IPS-18a (cell line): Measurements from ENCODE around the gene GPR146.
"Not testable (repeated sequence)": the region's sequence is repeated elsewhere in the genome, so short reads cannot be mapped to it uniquely, and the experiment has no call there.

Experiments used
- H3K27ac ChIP-seq: one replicate; pipeline ENCODE4 v1.5.1; 2013; ENCODE audit warnings: low read length
- H3K27me3 ChIP-seq: one replicate; pipeline ENCODE4 v1.6.1; 2013; ENCODE audit warnings: mild to moderate bottlenecking, low read length; ENCODE audit not compliant: control insufficient read depth, insufficient read depth
- H3K36me3 ChIP-seq: one replicate; pipeline ENCODE4 v1.6.1; 2013; ENCODE audit warnings: low read depth, low read length; ENCODE audit not compliant: control insufficient read depth
- H3K4me1 ChIP-seq: one replicate; pipeline ENCODE4 v1.6.1; 2013; ENCODE audit warnings: low read depth, low read length; ENCODE audit not compliant: control insufficient read depth
- H3K4me3 ChIP-seq: one replicate; pipeline ENCODE4 v1.5.1; 2013; ENCODE audit warnings: low read length
- H3K9ac ChIP-seq: one replicate; pipeline ENCODE4 v1.6.1; 2013; ENCODE audit warnings: mild to moderate bottlenecking, low read length, moderate library complexity
- H3K9me3 ChIP-seq: one replicate; pipeline ENCODE4 v1.6.1; 2013; ENCODE audit warnings: low read depth, low read length; ENCODE audit not compliant: control insufficient read depth

GPR146 gene

GRCh38 chr7:1029637-1030443 is 14.5 kb upstream of the GPR146 start:
- Histone ChIP-seq H3K9ac (no peak overlapping the region), H3K27ac (no peak overlapping the region), H3K4me3 (no peak overlapping the region), H3K4me1 (no peaks in the 10 kb centered on the region), H3K36me3 (peaks cover 4% of the 10 kb centered on the region), H3K9me3 (no peaks in the 10 kb centered on the region), H3K27me3 (peaks cover 9% of the 10 kb centered on the region)

GRCh38 chr7:1030444-1031070 is 13.8 kb upstream of the GPR146 start:
- H3K9ac ChIP-seq, result no peak overlapping the region
- peaks cover 4% of the 10 kb centered on the region for H3K36me3 ChIP-seq
- H3K9me3 ChIP-seq, result no peaks in the 10 kb centered on the region
- H3K4me1 ChIP-seq, result no peaks in the 10 kb centered on the region
- no peak overlapping the region for H3K4me3 ChIP-seq
- H3K27ac ChIP-seq, result no peak overlapping the region
- H3K27me3 ChIP-seq, result peaks cover 9% of the 10 kb centered on the region

- Histone ChIP-seq H3K27me3 (peaks cover 6% of the 10 kb centered on the region), H3K4me1 (no peaks in the 10 kb centered on the region), H3K36me3 (no peaks in the 10 kb centered on the region), H3K9ac (no peak overlapping the region), H3K27ac (no peak overlapping the region), H3K4me3 (no peak overlapping the region), H3K9me3 (no peaks in the 10 kb centered on the region)
Observed at GRCh38 chr7:1031716-1032455, 12.5 kb upstream of the GPR146 start.

GRCh38 chr7:1032536-1033181 is 11.7 kb upstream of the GPR146 start:
- Histone ChIP-seq H3K4me3 (no peak overlapping the region), H3K27ac (no peak overlapping the region), H3K9ac (no peak overlapping the region), H3K36me3 (no peaks in the 10 kb centered on the region), H3K9me3 (no peaks in the 10 kb centered on the region), H3K27me3 (no peaks in the 10 kb centered on the region), H3K4me1 (no peaks in the 10 kb centered on the region)

- H3K27me3 ChIP-seq, result no peaks in the 10 kb centered on the region
- no peak overlapping the region for H3K4me3 ChIP-seq
- H3K27ac ChIP-seq, result no peak overlapping the region
- no peaks in the 10 kb centered on the region for H3K9me3 ChIP-seq
- no peaks in the 10 kb centered on the region for H3K4me1 ChIP-seq
- no peak overlapping the region for H3K9ac ChIP-seq
- H3K36me3 ChIP-seq, result no peaks in the 10 kb centered on the region
Observed at GRCh38 chr7:1033546-1034145, 10.7 kb upstream of the GPR146 start.

- H3K9me3 ChIP-seq, H3K36me3 ChIP-seq, H3K4me3 ChIP-seq, H3K4me1 ChIP-seq, H3K9ac ChIP-seq, H3K27me3 ChIP-seq, H3K27ac ChIP-seq: not testable (repeated sequence)
Observed at GRCh38 chr7:1034769-1035168, 9.6 kb upstream of the GPR146 start.

- not testable (repeated sequence) for H3K27me3 ChIP-seq, H3K4me3 ChIP-seq, H3K4me1 ChIP-seq, H3K27ac ChIP-seq, H3K36me3 ChIP-seq, H3K9ac ChIP-seq, H3K9me3 ChIP-seq
Observed at GRCh38 chr7:1036164-1036928, 8.0 kb upstream of the GPR146 start.

GRCh38 chr7:1040233-1040632 is 4.1 kb upstream of the GPR146 start:
- H3K27ac ChIP-seq, H3K9ac ChIP-seq, H3K27me3 ChIP-seq, H3K4me3 ChIP-seq, H3K9me3 ChIP-seq, H3K36me3 ChIP-seq: not testable (repeated sequence)
- peaks cover 14% of the 10 kb centered on the region for H3K4me1 ChIP-seq

GRCh38 chr7:1040790-1041189 is 3.6 kb upstream of the GPR146 start:
- H3K4me3 ChIP-seq, result no peak overlapping the region
- H3K9me3 ChIP-seq, result no peaks in the 10 kb centered on the region
- no peaks in the 10 kb centered on the region for H3K36me3 ChIP-seq
- no peak overlapping the region for H3K27ac ChIP-seq
- H3K27me3 ChIP-seq, result no peaks in the 10 kb centered on the region
- H3K9ac ChIP-seq, result no peak overlapping the region
- peaks cover 16% of the 10 kb centered on the region for H3K4me1 ChIP-seq

- H3K4me3 ChIP-seq, result no peak overlapping the region
- peaks cover 16% of the 10 kb centered on the region for H3K4me1 ChIP-seq
- H3K9ac ChIP-seq, result no peak overlapping the region
- H3K27me3 ChIP-seq, result no peaks in the 10 kb centered on the region
- no peaks in the 10 kb centered on the region for H3K9me3 ChIP-seq
- no peak overlapping the region for H3K27ac ChIP-seq
- no peaks in the 10 kb centered on the region for H3K36me3 ChIP-seq
Observed at GRCh38 chr7:1041551-1042491, 2.5 kb upstream of the GPR146 start.
